CD4-positive, alpha-beta T cell treated with Interleukin-1 beta for 1 hour (primary cell): Measurements from ENCODE around the gene GSTO1.
"Not testable (repeated sequence)": the region's sequence is repeated elsewhere in the genome, so short reads cannot be mapped to it uniquely, and the experiment has no call there.

Source experiments
- DNase-seq, 2 donors: peaks; one replicate each; pipeline ENCODE4 v3.0.0-alpha.2; 2020 to 2022

Gene GSTO1

GRCh38 chr10:104254493-104255310 lies at the start of gene GSTO1:
Gene GSTO1 (plus strand): TSS chr10:104254892. CDS start chr10:104254929, 37 bp downstream.
- DNase-seq = peak; percentile 43 to 75

- DNase-seq = no peak
These were observed 46.0 kb upstream of the GSTO1 start for GRCh38 chr10:104208730-104209129.

DNA sequence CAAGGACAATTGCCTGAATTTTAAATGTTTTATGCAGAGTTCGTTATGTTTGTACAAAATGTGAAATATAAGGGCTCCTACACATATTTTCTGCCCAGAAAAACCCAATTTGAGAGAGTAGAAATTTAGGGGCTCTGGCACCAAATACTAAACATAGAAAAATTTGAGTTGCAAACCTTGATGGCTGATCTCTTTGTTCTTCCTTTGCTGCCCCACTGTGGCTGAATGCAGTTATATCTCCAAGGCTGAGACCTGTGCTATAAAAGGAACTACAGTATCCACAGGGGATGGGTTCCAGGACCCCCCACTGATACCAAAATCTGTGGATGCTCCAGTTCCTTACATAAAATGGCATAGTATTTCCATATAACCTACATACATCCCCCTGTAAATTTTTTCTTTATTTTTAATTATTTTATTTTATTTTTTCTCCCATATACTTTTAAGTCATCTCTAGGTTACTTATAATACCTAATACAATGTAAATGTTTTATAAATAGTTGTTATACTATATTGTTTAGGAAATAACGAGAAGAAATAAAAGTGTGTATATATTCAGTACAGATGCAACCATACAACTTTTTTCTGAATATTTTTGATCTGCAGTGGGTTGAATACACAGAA lies 45.0 kb upstream of the GSTO1 start:
- DNase-seq = peak; percentile 18 to 46

DNA sequence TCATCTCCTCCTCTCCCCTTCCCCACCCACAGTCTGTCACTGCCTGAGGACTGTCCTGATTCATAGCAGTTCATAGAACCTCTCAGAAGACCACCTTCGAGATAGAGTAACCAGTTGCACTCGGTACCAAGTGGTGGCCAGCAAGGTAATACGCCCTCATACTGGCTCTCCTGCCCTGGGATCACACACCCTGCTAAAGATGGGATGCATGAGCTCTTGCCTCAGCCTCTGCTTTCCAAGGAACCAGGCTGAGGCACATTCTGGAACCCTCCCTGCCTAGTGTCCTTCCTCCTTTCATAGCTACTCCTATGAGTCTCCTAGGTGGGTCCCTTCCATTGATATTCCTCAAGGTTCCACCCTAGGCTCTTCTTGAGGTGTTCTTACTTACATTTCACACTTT lies 38.1 kb upstream of the GSTO1 start:
- DNase-seq = no peak

DNA sequence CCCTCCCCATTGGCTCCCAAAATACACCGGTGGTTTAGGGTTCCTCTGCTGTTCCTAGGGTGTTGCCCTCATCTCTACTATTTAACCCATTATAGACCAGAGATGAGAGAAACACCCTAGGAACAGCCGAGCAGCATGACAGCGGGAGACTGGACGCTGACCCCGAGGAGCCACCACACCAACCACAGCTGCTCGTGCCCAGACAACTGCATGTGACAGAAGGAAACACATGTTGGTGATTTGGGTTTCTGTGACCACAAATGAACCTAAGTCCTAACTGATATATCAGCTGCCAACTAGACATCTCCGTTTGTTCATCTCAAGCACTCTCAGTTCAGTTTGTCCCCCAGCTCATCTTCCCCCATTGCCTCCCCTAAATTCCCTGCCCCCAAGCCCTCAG lies 35.9 kb upstream of the GSTO1 start:
- DNase-seq = no peak

GRCh38 chr10:104220522-104220921 lies 34.2 kb upstream of the GSTO1 start:
- DNase-seq = no peak

DNA sequence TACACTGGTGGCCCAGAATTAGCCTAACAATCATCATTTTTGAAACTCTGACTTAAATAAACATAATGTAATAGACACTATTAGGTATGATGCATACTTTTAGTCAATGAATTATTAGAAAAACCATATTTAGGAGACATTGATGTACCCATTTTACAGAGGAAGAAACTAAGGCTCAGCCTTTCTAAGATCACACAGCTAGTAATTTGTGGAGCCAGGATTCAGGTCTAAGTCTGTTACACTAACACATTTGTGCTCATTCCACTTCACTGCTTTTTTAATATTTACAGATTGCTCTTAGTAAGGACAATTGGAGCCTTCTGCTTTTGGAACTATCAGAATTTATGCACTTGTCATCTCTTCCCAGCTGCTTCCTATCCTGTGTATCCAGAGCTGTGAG lies 31.4 kb upstream of the GSTO1 start:
- DNase-seq = no peak

DNA sequence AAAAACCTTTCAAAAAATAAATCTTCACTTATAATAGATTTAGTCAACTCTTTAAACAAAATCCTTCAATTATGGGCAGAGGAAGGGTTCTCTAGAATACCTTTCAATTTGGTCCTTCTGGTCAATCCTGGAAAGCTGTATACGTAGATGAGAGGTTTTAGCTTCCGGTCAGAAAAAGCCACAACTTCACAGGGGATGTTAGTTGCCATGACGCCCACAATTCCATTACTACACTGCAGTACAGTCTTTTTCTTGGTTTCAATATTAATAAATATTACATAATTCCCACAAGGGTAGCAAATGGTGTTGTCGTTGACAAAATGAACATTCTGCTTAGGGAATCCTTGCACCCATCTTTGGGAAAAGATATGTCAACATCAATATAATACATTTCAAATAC lies 24.2 kb upstream of the GSTO1 start:
- no peak for DNase-seq

DNA sequence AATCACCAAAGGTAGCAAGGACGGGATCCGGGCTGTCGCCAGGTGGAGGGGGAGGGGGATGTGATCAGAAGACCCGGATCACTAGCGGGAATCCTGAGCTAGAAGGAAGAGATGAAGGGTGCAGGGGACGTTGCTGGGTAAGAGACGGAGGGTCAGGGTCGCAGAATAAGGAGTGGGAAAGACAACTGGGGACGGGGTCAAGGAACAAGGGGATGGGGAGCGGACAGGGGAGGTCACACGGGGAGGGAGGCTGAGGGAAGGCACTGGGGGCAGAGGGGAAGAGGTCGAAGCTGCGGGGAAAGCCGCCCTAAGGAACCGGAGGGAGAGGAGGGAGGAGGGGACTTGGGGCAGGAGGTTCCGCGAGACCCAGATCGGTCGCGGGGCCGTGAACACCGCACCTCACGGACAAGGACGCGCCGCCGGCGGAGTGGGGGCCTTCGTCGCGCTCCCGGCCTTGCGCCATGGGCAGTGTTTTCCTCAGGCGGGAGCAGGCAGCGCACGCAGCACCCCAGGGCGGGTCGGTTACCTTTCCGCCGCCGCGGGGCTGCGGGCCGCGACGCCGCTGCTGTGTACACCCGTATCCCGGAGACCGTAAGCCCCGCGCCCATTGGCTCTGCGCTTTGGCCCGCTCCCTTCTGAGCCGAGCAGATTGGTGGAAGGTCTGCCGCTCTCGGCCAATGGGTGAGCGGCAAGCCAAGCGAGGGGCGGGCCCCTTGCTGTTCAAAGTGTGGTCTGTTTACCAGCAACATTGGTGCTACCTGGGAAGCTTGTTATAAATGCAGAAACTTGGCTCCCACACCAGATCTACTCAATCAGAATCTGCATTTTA lies 22.7 kb upstream of the GSTO1 start, which contains the start of gene CFAP43:
TSS of gene CFAP43 (minus strand) at position 581 of the 829 bp plus-strand sequence. CDS start at position 463, 118 bp downstream.
- DNase-seq = peak; percentile 98 to 99

DNA sequence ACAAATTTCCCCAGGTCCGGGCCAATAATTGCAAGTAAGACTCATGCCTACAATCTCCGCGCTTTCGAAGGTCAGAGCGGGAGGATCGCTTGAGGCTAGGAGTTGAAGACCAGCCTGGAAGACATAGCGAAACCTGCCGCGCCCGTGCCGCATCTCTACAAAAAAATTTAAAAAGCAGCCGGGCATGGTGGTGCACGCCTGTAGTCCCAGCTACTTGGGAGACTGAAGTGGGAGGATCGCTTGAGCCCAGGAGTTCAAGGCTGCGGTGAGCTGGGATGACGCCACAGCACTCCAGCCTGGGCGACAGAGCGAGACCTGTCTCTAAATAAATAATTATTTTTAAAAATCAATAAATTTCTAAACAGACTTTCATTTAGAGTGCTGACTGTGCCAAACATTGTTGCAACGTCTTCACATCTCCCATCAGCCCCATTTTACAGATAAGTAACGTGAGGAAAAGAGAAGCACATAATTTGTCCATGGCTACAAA lies 22.0 kb upstream of the GSTO1 start:
- DNase-seq = no peak

DNA sequence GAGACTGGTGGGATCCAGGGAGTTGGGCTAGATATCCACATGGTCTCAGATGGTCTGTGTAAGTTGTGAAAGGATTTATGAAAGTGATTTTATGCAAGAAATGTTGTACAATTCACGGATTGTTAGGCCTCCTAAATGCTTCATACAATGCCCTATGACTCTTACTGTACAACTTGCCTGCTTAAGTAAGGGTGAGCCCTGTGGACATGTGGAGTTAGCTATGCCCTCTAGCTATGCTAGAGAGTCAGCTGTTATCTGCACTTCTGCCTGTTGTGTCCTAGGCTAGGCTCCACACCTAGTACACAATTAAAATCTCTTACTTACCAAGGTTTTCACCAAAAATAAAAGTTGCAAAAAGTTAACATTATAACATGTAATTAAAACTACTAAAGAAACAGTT lies 20.9 kb upstream of the GSTO1 start:
- DNase-seq = no peak

- DNase-seq = no peak
These were observed 19.8 kb upstream of the GSTO1 start for GRCh38 chr10:104234934-104235333.

- DNase-seq = no peak
These were observed 18.9 kb upstream of the GSTO1 start for GRCh38 chr10:104235801-104236200.

- no peak for DNase-seq
These were observed 14.6 kb upstream of the GSTO1 start for GRCh38 chr10:104240078-104240477.

DNA sequence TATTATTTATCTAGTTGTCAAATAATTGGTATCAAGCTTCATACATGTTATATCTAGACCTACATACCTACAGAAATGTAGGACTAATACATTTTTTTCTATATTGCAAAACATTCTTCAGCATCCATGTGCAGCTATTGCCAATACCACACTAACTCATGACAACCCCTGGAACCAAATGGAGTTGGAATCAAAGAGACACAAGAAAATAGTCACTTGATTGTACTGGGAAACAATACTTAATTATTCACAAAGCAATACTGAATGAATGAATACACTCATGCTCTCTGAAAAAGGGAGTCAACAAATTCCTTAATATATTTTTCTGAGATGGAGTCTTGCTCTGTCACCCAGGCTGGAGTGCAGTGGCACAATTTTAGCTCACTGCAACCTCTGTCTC lies 12.1 kb upstream of the GSTO1 start:
- no peak for DNase-seq

DNA sequence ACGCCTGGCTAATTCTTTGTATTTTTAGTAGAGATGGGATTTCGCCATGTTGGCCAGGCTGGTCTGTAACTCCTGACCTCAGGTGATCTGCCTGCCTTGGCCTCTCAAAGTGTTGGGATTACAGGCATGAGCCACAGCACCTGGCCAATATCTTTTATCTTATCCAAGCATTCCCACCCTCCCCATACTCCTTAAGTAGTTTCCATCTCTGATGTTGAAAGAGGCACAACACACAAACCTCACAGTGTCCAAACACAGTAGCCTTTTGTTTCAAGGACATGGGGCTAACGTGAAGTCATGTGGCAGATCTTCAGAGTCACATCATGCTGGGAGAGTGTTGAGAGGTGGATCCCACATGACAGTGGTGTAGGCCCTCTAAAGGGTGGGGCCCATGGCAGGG lies 11.7 kb upstream of the GSTO1 start:
- not testable (repeated sequence) for DNase-seq

- no peak for DNase-seq
These were observed 11.2 kb upstream of the GSTO1 start for GRCh38 chr10:104243512-104243911.

DNA sequence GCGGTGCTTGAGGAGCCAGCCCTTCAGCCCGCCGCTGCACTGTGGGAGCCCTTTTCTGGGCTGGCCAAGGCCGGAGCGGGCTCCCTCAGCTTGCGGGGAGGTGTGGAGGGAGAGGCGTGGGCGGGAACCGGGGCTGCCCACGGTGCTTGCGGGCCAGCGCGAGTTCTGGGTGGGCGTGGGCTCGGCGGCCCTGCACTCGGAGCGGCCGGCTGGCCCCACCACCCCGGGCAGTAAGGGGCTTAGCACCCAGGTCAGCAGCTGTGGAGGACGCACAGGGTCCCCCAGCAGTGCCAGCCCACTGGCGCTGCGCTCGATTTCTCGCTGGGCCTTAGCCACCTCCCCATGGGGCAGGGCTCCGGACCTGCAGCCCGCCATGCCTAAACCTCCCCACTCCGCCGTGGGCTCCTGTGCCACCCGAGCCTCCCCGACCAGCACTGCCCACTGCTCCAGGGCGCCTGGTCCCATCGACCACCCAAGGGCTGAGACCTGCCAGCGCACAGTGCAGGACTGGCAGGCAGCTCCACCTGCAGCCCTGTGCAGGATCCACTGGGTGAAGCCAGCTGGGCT lies 9.5 kb upstream of the GSTO1 start:
- no peak for DNase-seq

DNA sequence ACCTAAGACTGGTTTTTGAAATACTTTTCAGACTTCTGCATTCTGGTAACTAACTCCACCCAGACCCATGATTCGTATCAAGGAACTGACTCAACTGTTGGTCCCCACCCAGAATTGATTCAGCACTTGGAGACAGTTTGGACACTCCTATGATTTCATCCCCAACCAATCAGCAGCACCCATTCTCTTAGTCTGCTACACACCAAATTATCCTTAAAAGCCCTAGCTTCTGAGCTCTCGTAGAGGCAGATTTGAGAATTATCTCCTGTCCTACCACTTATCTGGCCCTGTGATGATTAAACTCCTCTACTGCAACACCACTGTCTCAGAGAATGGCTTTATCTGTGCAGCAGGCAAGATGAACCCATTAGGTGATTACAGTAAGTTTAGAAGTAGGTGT lies 7.7 kb upstream of the GSTO1 start:
- DNase-seq = peak; percentile 12 to 73

- no peak for DNase-seq
These were observed 7.1 kb upstream of the GSTO1 start for GRCh38 chr10:104247513-104248146.

GRCh38 chr10:104248931-104249330 lies 5.8 kb upstream of the GSTO1 start:
- not testable (repeated sequence) for DNase-seq

DNA sequence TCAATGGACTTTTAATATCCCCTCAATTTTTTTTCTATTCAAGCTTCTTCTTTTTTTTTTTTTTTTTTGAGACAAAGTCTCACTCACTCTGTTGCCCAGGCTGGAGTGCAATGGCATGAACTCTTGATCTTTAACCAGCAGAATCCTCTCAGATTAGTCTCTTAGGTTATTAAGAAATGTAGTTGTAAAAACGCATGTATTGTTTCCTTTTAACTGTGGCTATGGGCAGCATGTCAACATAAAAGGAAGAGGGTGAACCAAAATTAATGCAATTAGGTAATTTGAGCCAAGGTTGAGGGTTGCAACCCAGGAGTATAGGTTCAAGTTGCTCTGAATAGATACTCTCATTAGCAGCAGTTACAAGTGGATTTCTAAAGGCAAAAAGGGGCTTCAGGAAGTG lies 4.3 kb upstream of the GSTO1 start:
- no peak for DNase-seq
